ENCODE results near the gene CLEC16A. TPM values are rescaled to one million over a fixed set of nuclear protein-coding genes. Genes with fewer than 3 reads are reported as not detected.
A peak's percentile ranks its signal among the peaks of the same experiment; 100 is the strongest.
"Not testable (repeated sequence)": the region's sequence is repeated elsewhere in the genome, so short reads cannot be mapped to it uniquely, and the experiment has no call there.

Gene CLEC16A
- total RNA-seq, 2 experiments from 2014 or later: 31.1 to 34.1 TPM

- H3K27me3 Mint-ChIP-seq: no peaks in the 10 kb centered on the region
- peaks cover 4% of the 10 kb centered on the region for H3K36me3 Mint-ChIP-seq
- peaks cover 39% of the 10 kb centered on the region for H3K4me1 Mint-ChIP-seq
- ATAC-seq (ENCODE audit: low read depth) (no peak), DNase-seq (no peak)
- no peaks in the 10 kb centered on the region for H3K9me3 Mint-ChIP-seq
- POLR2A ChIA-PET: interaction anchor here (1.7 kb wide), 1 partner anchor 301 kb away, joined by 7 read pairs; the partner anchor contains the start of gene SOCS1
- H3K4me3 Mint-ChIP-seq: peak overlapping the region; percentile 44
- H3K27ac Mint-ChIP-seq: peak overlapping the region; percentile 49
These were observed 10.5 kb downstream of the CLEC16A start for GRCh38 chr16:10954903-10955302.

GRCh38 chr16:10957771-10958482 is 13.6 kb downstream of the CLEC16A start:
- Mint-ChIP-seq H3K9me3 (no peaks in the 10 kb centered on the region), H3K27me3 (no peaks in the 10 kb centered on the region), H3K27ac (peak overlapping the region; percentile 37), H3K36me3 (peaks cover 18% of the 10 kb centered on the region), H3K4me1 (peaks cover 45% of the 10 kb centered on the region), H3K4me3 (no peak overlapping the region)
- POLR2A ChIA-PET: interaction anchor here (0.5 to 0.9 kb wide), 2 partner anchors 296 to 398 kb away, joined by 3 read pairs; no protein-coding TSS in a partner anchor
- ATAC-seq (ENCODE audit: low read depth): peak; percentile 29
- DNase-seq: peak; percentile 13

- DNase-seq (no peak), ATAC-seq (ENCODE audit: low read depth) (no peak)
- Mint-ChIP-seq H3K27ac (no peak overlapping the region), H3K4me3 (no peak overlapping the region), H3K9me3 (no peaks in the 10 kb centered on the region), H3K36me3 (peaks cover 24% of the 10 kb centered on the region), H3K27me3 (no peaks in the 10 kb centered on the region), H3K4me1 (peaks cover 48% of the 10 kb centered on the region)
- POLR2A ChIA-PET: no interaction called here
These were observed 14.8 kb downstream of the CLEC16A start for GRCh38 chr16:10959161-10959560.

GRCh38 chr16:10961231-10961630 is 16.9 kb downstream of the CLEC16A start:
- no peak for ATAC-seq (ENCODE audit: low read depth)
- Mint-ChIP-seq H3K27me3 (no peaks in the 10 kb centered on the region), H3K9me3 (no peaks in the 10 kb centered on the region), H3K4me3 (no peak overlapping the region), H3K4me1 (peaks cover 52% of the 10 kb centered on the region), H3K27ac (no peak overlapping the region), H3K36me3 (peaks cover 37% of the 10 kb centered on the region)
- no peak for DNase-seq
- POLR2A ChIA-PET: interaction anchor here (0.6 to 1.1 kb wide), 2 partner anchors 293 to 295 kb away, joined by 3 to 5 read pairs; partner anchors contain the start of gene SOCS1

GRCh38 chr16:10964039-10964890 is 19.9 kb downstream of the CLEC16A start:
- Mint-ChIP-seq H3K9me3 (no peaks in the 10 kb centered on the region), H3K27me3 (no peaks in the 10 kb centered on the region), H3K27ac (peak overlapping the region; percentile 63), H3K4me1 (peaks cover 46% of the 10 kb centered on the region), H3K4me3 (peak overlapping the region; percentile 41), H3K36me3 (peaks cover 42% of the 10 kb centered on the region)
- POLR2A ChIA-PET: interaction anchor here (0.7 to 3.7 kb wide), 4 partner anchors 288 to 432 kb away, joined by 3 to 32 read pairs (median 8); partner anchors contain the start of gene SOCS1
- peak; percentile 88 for DNase-seq
- peak; percentile 66 for ATAC-seq (ENCODE audit: low read depth)

GRCh38 chr16:10964891-10965326 is 20.5 kb downstream of the CLEC16A start:
- peak; percentile 53 for ATAC-seq (ENCODE audit: low read depth)
- Mint-ChIP-seq H3K36me3 (peaks cover 42% of the 10 kb centered on the region), H3K9me3 (no peaks in the 10 kb centered on the region), H3K27me3 (no peaks in the 10 kb centered on the region), H3K4me1 (peaks cover 49% of the 10 kb centered on the region), H3K4me3 (no peak overlapping the region), H3K27ac (no peak overlapping the region)
- POLR2A ChIA-PET: interaction anchor here (0.5 to 3.7 kb wide), 3 partner anchors 80 to 291 kb away, joined by 3 to 32 read pairs (median 10); partner anchors contain the start of gene SOCS1
- DNase-seq: no peak

GRCh38 chr16:10965440-10966061 is 21.2 kb downstream of the CLEC16A start:
- H3K27me3 Mint-ChIP-seq: no peaks in the 10 kb centered on the region
- POLR2A ChIA-PET: interaction anchor here (0.5 to 3.7 kb wide), 4 partner anchors 79 to 290 kb away, joined by 3 to 32 read pairs (median 4); partner anchors contain the start of gene SOCS1
- H3K4me1 Mint-ChIP-seq: peaks cover 52% of the 10 kb centered on the region
- no peaks in the 10 kb centered on the region for H3K9me3 Mint-ChIP-seq
- DNase-seq: no peak
- peak overlapping the region; percentile 66 for H3K27ac Mint-ChIP-seq
- ATAC-seq (ENCODE audit: low read depth): no peak
- no peak overlapping the region for H3K4me3 Mint-ChIP-seq
- H3K36me3 Mint-ChIP-seq: peaks cover 41% of the 10 kb centered on the region

GRCh38 chr16:10966129-10966528 is 21.8 kb downstream of the CLEC16A start:
- DNase-seq: no peak
- Mint-ChIP-seq H3K9me3 (no peaks in the 10 kb centered on the region), H3K4me3 (no peak overlapping the region), H3K36me3 (peaks cover 42% of the 10 kb centered on the region), H3K27me3 (no peaks in the 10 kb centered on the region), H3K27ac (peak overlapping the region; percentile 66), H3K4me1 (peaks cover 56% of the 10 kb centered on the region)
- POLR2A ChIA-PET: interaction anchor here (0.6 to 4.0 kb wide), 4 partner anchors 218 to 290 kb away, joined by 3 to 32 read pairs (median 12); partner anchors contain the start of gene SOCS1
- no peak for ATAC-seq (ENCODE audit: low read depth)

GRCh38 chr16:10966559-10966958 is 22.2 kb downstream of the CLEC16A start:
- H3K4me3 Mint-ChIP-seq; ATAC-seq (ENCODE audit: low read depth); DNase-seq; H3K9me3 Mint-ChIP-seq; H3K27me3 Mint-ChIP-seq; H3K27ac Mint-ChIP-seq: not testable (repeated sequence)
- POLR2A ChIA-PET: interaction anchor here (4.0 kb wide), 1 partner anchor 289 kb away, joined by 21 read pairs; the partner anchor contains the start of gene SOCS1
- H3K4me1 Mint-ChIP-seq: peaks cover 60% of the 10 kb centered on the region
- peaks cover 42% of the 10 kb centered on the region for H3K36me3 Mint-ChIP-seq

GRCh38 chr16:10967986-10968385 is 23.6 kb downstream of the CLEC16A start:
- POLR2A ChIA-PET: interaction anchor here (4.0 kb wide), 1 partner anchor 288 kb away, joined by 21 read pairs; the partner anchor contains the start of gene SOCS1
- peaks cover 33% of the 10 kb centered on the region for H3K36me3 Mint-ChIP-seq
- H3K27ac Mint-ChIP-seq: no peak overlapping the region
- ATAC-seq (ENCODE audit: low read depth) (no peak), DNase-seq (no peak)
- H3K27me3 Mint-ChIP-seq: no peaks in the 10 kb centered on the region
- no peaks in the 10 kb centered on the region for H3K9me3 Mint-ChIP-seq
- peaks cover 67% of the 10 kb centered on the region for H3K4me1 Mint-ChIP-seq
- H3K4me3 Mint-ChIP-seq: no peak overlapping the region

- H3K36me3 Mint-ChIP-seq: peaks cover 33% of the 10 kb centered on the region
- H3K9me3 Mint-ChIP-seq: no peaks in the 10 kb centered on the region
- H3K4me1 Mint-ChIP-seq: peaks cover 69% of the 10 kb centered on the region
- POLR2A ChIA-PET: interaction anchor here (4.0 kb wide), 1 partner anchor 287 kb away, joined by 21 read pairs; the partner anchor contains the start of gene SOCS1
- H3K4me3 Mint-ChIP-seq: no peak overlapping the region
- ATAC-seq (ENCODE audit: low read depth) (no peak), DNase-seq (no peak)
- H3K27me3 Mint-ChIP-seq: no peaks in the 10 kb centered on the region
- peak overlapping the region; percentile 62 for H3K27ac Mint-ChIP-seq
These were observed 24.1 kb downstream of the CLEC16A start for GRCh38 chr16:10968498-10968897.

- no peaks in the 10 kb centered on the region for H3K27me3 Mint-ChIP-seq
- no peaks in the 10 kb centered on the region for H3K9me3 Mint-ChIP-seq
- DNase-seq: no peak
- H3K27ac Mint-ChIP-seq: no peak overlapping the region
- no peak overlapping the region for H3K4me3 Mint-ChIP-seq
- H3K4me1 Mint-ChIP-seq: peaks cover 66% of the 10 kb centered on the region
- ATAC-seq (ENCODE audit: low read depth): no peak
- peaks cover 33% of the 10 kb centered on the region for H3K36me3 Mint-ChIP-seq
- POLR2A ChIA-PET: interaction anchor here (4.0 kb wide), 1 partner anchor 286 kb away, joined by 21 read pairs; the partner anchor contains the start of gene SOCS1
These were observed 25.3 kb downstream of the CLEC16A start for GRCh38 chr16:10969615-10970014.
